Measurements from ENCODE around the gene SEMA4A.
"Not testable (repeated sequence)": the region's sequence is repeated elsewhere in the genome, so short reads cannot be mapped to it uniquely, and the experiment has no call there.

Gene SEMA4A

GRCh38 chr1:156125544-156125943 lies 27.8 kb upstream of the SEMA4A start:
- H3K4me1 ChIP-seq (ENCODE audit: control insufficient read depth in 2 of 2, insufficient read depth in 1 of 2, low read depth in 1 of 2, low read length in 2 of 2), result peaks cover 39 to 60% of the 10 kb centered on the region in 2 donors
- not testable (repeated sequence) for H4K91ac ChIP-seq (ENCODE audit: low read depth, low read length, poor library complexity); H3K79me1 ChIP-seq (ENCODE audit: low read depth, low read length); H2BK12ac ChIP-seq (ENCODE audit: low read length); H3K4me3 ChIP-seq (ENCODE audit: low read length in 2 of 2); H3K4me2 ChIP-seq (ENCODE audit: insufficient read depth, low read length, poor library complexity, severe bottlenecking); H2BK120ac ChIP-seq (ENCODE audit: low read depth, low read length); H3K18ac ChIP-seq (ENCODE audit: low read length); H3K14ac ChIP-seq (ENCODE audit: low read length); H2BK5ac ChIP-seq (ENCODE audit: low read length); H3K27me3 ChIP-seq (ENCODE audit: control insufficient read depth in 3 of 3, insufficient read depth in 3 of 3, low read depth in 1 of 3, low read length in 3 of 3); H3K9ac ChIP-seq (ENCODE audit: low read depth, low read length, poor library complexity); H3K27ac ChIP-seq (replicated peaks; ENCODE audit: low read length); H2AK5ac ChIP-seq (ENCODE audit: low read depth, low read length); H2AFZ ChIP-seq (ENCODE audit: low read length); DNase-seq (ENCODE audit: low spot score); H4K8ac ChIP-seq (ENCODE audit: low read depth, low read length); H3K9me3 ChIP-seq (replicated peaks in 1 of 2; ENCODE audit: control insufficient read depth in 2 of 2, insufficient read depth in 1 of 2, low read depth in 1 of 2, low read length in 2 of 2); H3K4ac ChIP-seq (ENCODE audit: low read length); H3K23ac ChIP-seq (ENCODE audit: low read depth, low read length, poor library complexity); H2BK15ac ChIP-seq (ENCODE audit: low read length)
- WGBS, 2 donors (ENCODE audit: extremely low coverage in 2 of 2, insufficient read length in 2 of 2, insufficient replicate concordance in 1 of 2), result no CpG with 5 or more reads among the region's 10 CpGs
- peaks cover 5 to 37% of the 10 kb centered on the region in 2 donors for H3K36me3 ChIP-seq (replicated peaks in 1 of 2; ENCODE audit: control insufficient read depth in 2 of 2, insufficient read depth in 2 of 2, low read length in 2 of 2)

- Histone ChIP-seq H3K4me2 (ENCODE audit: insufficient read depth, low read length, poor library complexity, severe bottlenecking) (no peak overlapping the region), H3K27ac (replicated peaks; ENCODE audit: low read length) (peak overlapping the region; percentile 12), H2BK5ac (ENCODE audit: low read length) (no peak overlapping the region), H3K18ac (ENCODE audit: low read length) (no peak overlapping the region), H2AK5ac (ENCODE audit: low read depth, low read length) (no peak overlapping the region), H3K9ac (ENCODE audit: low read depth, low read length, poor library complexity) (no peak overlapping the region), H2BK120ac (ENCODE audit: low read depth, low read length) (no peak overlapping the region), H3K14ac (ENCODE audit: low read length) (peak overlapping the region; percentile 1), H2BK15ac (ENCODE audit: low read length) (no peak overlapping the region), H3K4me3 (ENCODE audit: low read length in 2 of 2) (no peak overlapping the region), H3K79me1 (ENCODE audit: low read depth, low read length) (peaks cover 7% of the 10 kb centered on the region), H2BK12ac (ENCODE audit: low read length) (no peak overlapping the region), H4K8ac (ENCODE audit: low read depth, low read length) (no peak overlapping the region), H3K4me1 (ENCODE audit: control insufficient read depth in 2 of 2, insufficient read depth in 1 of 2, low read depth in 1 of 2, low read length in 2 of 2) (peaks cover 39 to 59% of the 10 kb centered on the region in 2 donors), H4K91ac (ENCODE audit: low read depth, low read length, poor library complexity) (no peak overlapping the region), H3K27me3 (ENCODE audit: control insufficient read depth in 3 of 3, insufficient read depth in 3 of 3, low read depth in 1 of 3, low read length in 3 of 3) (no peaks in the 10 kb centered on the region), H3K36me3 (replicated peaks in 1 of 2; ENCODE audit: control insufficient read depth in 2 of 2, insufficient read depth in 2 of 2, low read length in 2 of 2) (peaks cover 8 to 36% of the 10 kb centered on the region in 2 donors), H3K9me3 (replicated peaks in 1 of 2; ENCODE audit: control insufficient read depth in 2 of 2, insufficient read depth in 1 of 2, low read depth in 1 of 2, low read length in 2 of 2) (peaks cover 0 to 2% of the 10 kb centered on the region in 2 donors), H2AFZ (ENCODE audit: low read length) (no peak overlapping the region), H3K4ac (ENCODE audit: low read length) (no peak overlapping the region), H3K23ac (ENCODE audit: low read depth, low read length, poor library complexity) (peak overlapping the region; percentile 18)
- no peak for DNase-seq (ENCODE audit: low spot score)
- no CpG with 5 or more reads among the region's 11 CpGs for WGBS, 2 donors (ENCODE audit: extremely low coverage in 2 of 2, insufficient read length in 2 of 2, insufficient replicate concordance in 1 of 2)
Measured at GRCh38 chr1:156126043-156126629, 27.2 kb upstream of the SEMA4A start.

- Histone ChIP-seq H4K8ac (ENCODE audit: low read depth, low read length) (no peak overlapping the region), H2BK15ac (ENCODE audit: low read length) (no peak overlapping the region), H4K91ac (ENCODE audit: low read depth, low read length, poor library complexity) (no peak overlapping the region), H3K9ac (ENCODE audit: low read depth, low read length, poor library complexity) (no peak overlapping the region), H3K14ac (ENCODE audit: low read length) (no peak overlapping the region), H3K9me3 (replicated peaks in 1 of 2; ENCODE audit: control insufficient read depth in 2 of 2, insufficient read depth in 1 of 2, low read depth in 1 of 2, low read length in 2 of 2) (peaks cover 0 to 2% of the 10 kb centered on the region in 2 donors), H2BK5ac (ENCODE audit: low read length) (no peak overlapping the region), H3K79me1 (ENCODE audit: low read depth, low read length) (peaks cover 7% of the 10 kb centered on the region), H3K27me3 (ENCODE audit: control insufficient read depth in 3 of 3, insufficient read depth in 3 of 3, low read depth in 1 of 3, low read length in 3 of 3) (no peaks in the 10 kb centered on the region), H3K23ac (ENCODE audit: low read depth, low read length, poor library complexity) (no peak overlapping the region), H2BK120ac (ENCODE audit: low read depth, low read length) (no peak overlapping the region), H3K18ac (ENCODE audit: low read length) (no peak overlapping the region), H2BK12ac (ENCODE audit: low read length) (no peak overlapping the region), H3K36me3 (replicated peaks in 1 of 2; ENCODE audit: control insufficient read depth in 2 of 2, insufficient read depth in 2 of 2, low read length in 2 of 2) (peaks cover 11 to 40% of the 10 kb centered on the region in 2 donors), H3K4me2 (ENCODE audit: insufficient read depth, low read length, poor library complexity, severe bottlenecking) (no peak overlapping the region), H3K4ac (ENCODE audit: low read length) (no peak overlapping the region), H2AK5ac (ENCODE audit: low read depth, low read length) (peak overlapping the region; percentile 44), H3K4me3 (ENCODE audit: low read length in 2 of 2) (no peak overlapping the region), H3K4me1 (ENCODE audit: control insufficient read depth in 2 of 2, insufficient read depth in 1 of 2, low read depth in 1 of 2, low read length in 2 of 2) (peaks cover 37 to 52% of the 10 kb centered on the region in 2 donors), H2AFZ (ENCODE audit: low read length) (no peak overlapping the region), H3K27ac (replicated peaks; ENCODE audit: low read length) (no peak overlapping the region)
- DNase-seq (ENCODE audit: low spot score), result no peak
- WGBS, 2 donors (ENCODE audit: extremely low coverage in 2 of 2, insufficient read length in 2 of 2, insufficient replicate concordance in 1 of 2), result no CpG with 5 or more reads among the region's 15 CpGs
Measured at GRCh38 chr1:156126630-156127534, 26.5 kb upstream of the SEMA4A start.

- no peak for DNase-seq (ENCODE audit: low spot score)
- H4K8ac ChIP-seq (ENCODE audit: low read depth, low read length), result no peak overlapping the region
- no peak overlapping the region for H3K14ac ChIP-seq (ENCODE audit: low read length)
- H3K23ac ChIP-seq (ENCODE audit: low read depth, low read length, poor library complexity), result no peak overlapping the region
- H3K79me1 ChIP-seq (ENCODE audit: low read depth, low read length), result peaks cover 2% of the 10 kb centered on the region
- H3K4me2 ChIP-seq (ENCODE audit: insufficient read depth, low read length, poor library complexity, severe bottlenecking), result no peak overlapping the region
- H3K18ac ChIP-seq (ENCODE audit: low read length), result no peak overlapping the region
- peaks cover 13 to 49% of the 10 kb centered on the region in 2 donors for H3K36me3 ChIP-seq (replicated peaks in 1 of 2; ENCODE audit: control insufficient read depth in 2 of 2, insufficient read depth in 2 of 2, low read length in 2 of 2)
- no peak overlapping the region for H3K27ac ChIP-seq (replicated peaks; ENCODE audit: low read length)
- H2BK5ac ChIP-seq (ENCODE audit: low read length), result no peak overlapping the region
- peaks cover 0 to 2% of the 10 kb centered on the region in 2 donors for H3K9me3 ChIP-seq (replicated peaks in 1 of 2; ENCODE audit: control insufficient read depth in 2 of 2, insufficient read depth in 1 of 2, low read depth in 1 of 2, low read length in 2 of 2)
- H3K9ac ChIP-seq (ENCODE audit: low read depth, low read length, poor library complexity), result no peak overlapping the region
- H3K4me3 ChIP-seq (ENCODE audit: low read length in 2 of 2), result no peak overlapping the region
- H3K4ac ChIP-seq (ENCODE audit: low read length), result no peak overlapping the region
- no peak overlapping the region for H2BK120ac ChIP-seq (ENCODE audit: low read depth, low read length)
- H3K27me3 ChIP-seq (ENCODE audit: control insufficient read depth in 3 of 3, insufficient read depth in 3 of 3, low read depth in 1 of 3, low read length in 3 of 3), result no peaks in the 10 kb centered on the region
- no peak overlapping the region for H2BK12ac ChIP-seq (ENCODE audit: low read length)
- no CpG with 5 or more reads among the region's 2 CpGs for WGBS, 2 donors (ENCODE audit: extremely low coverage in 2 of 2, insufficient read length in 2 of 2, insufficient replicate concordance in 1 of 2)
- H4K91ac ChIP-seq (ENCODE audit: low read depth, low read length, poor library complexity), result no peak overlapping the region
- no peak overlapping the region for H2AK5ac ChIP-seq (ENCODE audit: low read depth, low read length)
- H3K4me1 ChIP-seq (ENCODE audit: control insufficient read depth in 2 of 2, insufficient read depth in 1 of 2, low read depth in 1 of 2, low read length in 2 of 2), result peaks cover 27 to 39% of the 10 kb centered on the region in 2 donors
- H2BK15ac ChIP-seq (ENCODE audit: low read length), result no peak overlapping the region
- no peak overlapping the region for H2AFZ ChIP-seq (ENCODE audit: low read length)
Measured at GRCh38 chr1:156128308-156128653, 25.1 kb upstream of the SEMA4A start.
